Astrocyte of the cerebellum (primary cell): ENCODE results near the gene GRAMD2B.
A peak's percentile ranks its signal among the peaks of the same experiment; 100 is the strongest.
"Not testable (repeated sequence)": the region's sequence is repeated elsewhere in the genome, so short reads cannot be mapped to it uniquely, and the experiment has no call there.

ENCODE experiments used
- DNase-seq: peaks from one replicate; pipeline ENCODE4 v3.0.0-alpha.2; 2011; ENCODE audit warnings: low read depth
- H3K4me3 ChIP-seq: 2 replicates; pipeline ENCODE4 v1.5.1; 2011; ENCODE audit warnings: mild to moderate bottlenecking, low read depth, low read length, moderate library complexity
- CTCF ChIP-seq: IDR thresholded peaks from 2 replicates; pipeline ENCODE4 v1.5.1; 2012; ENCODE audit warnings: low read length, low read depth, moderate library complexity, mild to moderate bottlenecking; ENCODE audit errors: missing control alignments
- in situ Hi-C: cut with HindIII; loops from 2 replicates; pipeline ENCODE4 v1.10.0; 2017; ENCODE audit warnings: low sequenced_read_pairs

The GRAMD2B gene

GRCh38 chr5:126395198-126395597, 28.0 kb upstream of the GRAMD2B start:
- no peak for TF ChIP-seq CTCF
- in situ Hi-C loops = no loop called here
- no peak overlapping the region for H3K4me3 ChIP-seq
- peak; percentile 57 for DNase-seq

GRCh38 chr5:126395605-126396004, 27.6 kb upstream of the GRAMD2B start:
- no peak for DNase-seq
- in situ Hi-C loops = no loop called here

GRCh38 chr5:126396721-126397120, 26.5 kb upstream of the GRAMD2B start:
- DNase-seq, in situ Hi-C loops, H3K4me3 ChIP-seq: not testable (repeated sequence)

More at GRCh38 chr5:126395605-126396004, 27.6 kb upstream of the GRAMD2B start:
- no peak for TF ChIP-seq CTCF
- no peak overlapping the region for H3K4me3 ChIP-seq

- no peak for DNase-seq
- H3K4me3 ChIP-seq = no peak overlapping the region
- in situ Hi-C loops = no loop called here
- TF ChIP-seq CTCF = no peak
These were observed 24.4 kb upstream of the GRAMD2B start for GRCh38 chr5:126398791-126399190.

GRCh38 chr5:126400621-126401251, 22.5 kb upstream of the GRAMD2B start:
- in situ Hi-C loops = no loop called here
- no peak overlapping the region for H3K4me3 ChIP-seq
- no peak for DNase-seq
- TF ChIP-seq CTCF = no peak

- no peak overlapping the region for H3K4me3 ChIP-seq
- no peak for TF ChIP-seq CTCF
- no peak for DNase-seq
- in situ Hi-C loops = no loop called here
These were observed 20.3 kb upstream of the GRAMD2B start for GRCh38 chr5:126402621-126403555.

- peak; percentile 23 for DNase-seq
- in situ Hi-C loops = no loop called here
- TF ChIP-seq CTCF = no peak
- no peak overlapping the region for H3K4me3 ChIP-seq
These were observed 19.3 kb upstream of the GRAMD2B start for GRCh38 chr5:126403876-126404275.
